Pancreas (tissue), 10 donors: ENCODE data around the gene TSEN2. TPM values are rescaled to one million over a fixed set of nuclear protein-coding genes. Genes with fewer than 3 reads are reported as not detected.

Source experiments
- ATAC-seq, 4 donors: fragments of 200-7000 bp; cut with Tn5 transposase; one replicate each; pipeline versions ENCODE4 v1.8.0 to v1.9.1; 2020; ENCODE audit warnings: mild to moderate bottlenecking in 4 of 4, moderate library complexity in 4 of 4
- DNase-seq, 6 donors: peaks; one replicate each; pipeline ENCODE4 v3.0.0-alpha.2; 2020
- FAIRE-seq: peaks from 2 replicates; lab custom pipeline; 2012; peaks lifted over from hg19 to GRCh38; lab: Jason Lieb, UNC
- H3K27ac ChIP-seq, 4 donors: fragments of 200-600 bp; sonication (generic); 1 replicate in 3 of 4; 2 replicates in 1 of 4; pipeline versions ENCODE4 v1.5.0 to v1.8.0; 2020
- H3K27me3 ChIP-seq, 4 donors: fragments of 200-600 bp; one replicate each; pipeline ENCODE4 v1.8.0; 2021
- H3K36me3 ChIP-seq, 3 donors: fragments of 200-600 bp; sonication (generic) in 1 of 3; one replicate each; pipeline versions ENCODE4 v1.5.0 to v1.8.0; 2020 to 2021
- H3K4me1 ChIP-seq, 3 donors: fragments of 200-600 bp; one replicate each; pipeline ENCODE4 v1.8.0; 2021
- H3K4me3 ChIP-seq, 4 donors: fragments of 200-600 bp; sonication (generic) in 2 of 4; one replicate each; pipeline versions ENCODE4 v1.5.0 to v1.8.0; 2020 to 2021
- H3K9me3 ChIP-seq, 4 donors: fragments of 200-600 bp; one replicate each; pipeline ENCODE4 v1.8.0; 2021
- WGBS, 2 donors: extraction: QIAGEN DNeasy Blood & Tissue Kit; methylation state at CpG; one replicate each; pipeline ENCODE4 v1.1.7; 2013; 5-methylcytosine and 5-hydroxymethylcytosine counted together
- intact Hi-C, 3 donors: fragments of 100-400 bp; cut with DNase I; formaldehyde crosslinking; loops; one replicate each; pipeline versions ENCODE4 v1.11.1 to v1.14.2; 2022
- polyA plus RNA-seq, 2 donors: library from polyadenylated mRNA; stranded (reverse); fragments of 200-250 nt; gene quantifications; one replicate each; pipeline ENCODE4 v1.2.3, GENCODE V29; 2013
- total RNA-seq, 6 donors: library from RNA; stranded (reverse); fragmentation: NEBNext Ultra II Directional in 4 of 6; extraction: Animal tissue kit (Norgen Biotek cat#: 25700) in 4 of 6; gene quantifications; one replicate each; pipeline versions ENCODE4 v1.2.1 to v1.2.4, GENCODE V29; 2021 to 2023
- TF ChIP-seq, protein P1 (sequence below), 4 donors: fragments of 200-600 bp; sonication (generic) in 3 of 4; IDR thresholded peaks; one replicate each; pipeline versions ENCODE4 v1.5.0 to v1.8.0; 2021; ENCODE audit warnings: antibody characterized with exemption in 4 of 4
- donor health status: healthy with polysubstance abuse.
- donor health status: DM: no; HTN: no; CAD: no; lungs with moderate emphysema.
- donor health status: DM: no; HTN: no; CAD: no.
- donor health status: control.
- donor health status: control.
- donor health status: Bipolar disorder and iron deficiency.
- donor health status: DM: yes; HTN: yes; CAD: no.
- donor health status: DM: no; HTN: no; CAD: no.
- donor health status: DM: no; HTN: no; CAD: no.
- donor health status: DM: yes; HTN: yes; CAD: no.

Gene TSEN2
- total and polyA plus RNA-seq, 8 donors: 8.7 to 17.0 (median 10.9) TPM

GRCh38 chr3:12509466-12509865 lies 25.2 kb downstream of the TSEN2 start:
- Histone ChIP-seq H3K27ac (no peak overlapping the region), H3K36me3 (peaks cover 0 to 4% (median 0%) of the 10 kb centered on the region in 3 donors), H3K4me1 (no peaks in the 10 kb centered on the region), H3K9me3 (no peaks in the 10 kb centered on the region), H3K4me3 (no peak overlapping the region), H3K27me3 (no peaks in the 10 kb centered on the region)
- TF ChIP-seq, protein P1, sequence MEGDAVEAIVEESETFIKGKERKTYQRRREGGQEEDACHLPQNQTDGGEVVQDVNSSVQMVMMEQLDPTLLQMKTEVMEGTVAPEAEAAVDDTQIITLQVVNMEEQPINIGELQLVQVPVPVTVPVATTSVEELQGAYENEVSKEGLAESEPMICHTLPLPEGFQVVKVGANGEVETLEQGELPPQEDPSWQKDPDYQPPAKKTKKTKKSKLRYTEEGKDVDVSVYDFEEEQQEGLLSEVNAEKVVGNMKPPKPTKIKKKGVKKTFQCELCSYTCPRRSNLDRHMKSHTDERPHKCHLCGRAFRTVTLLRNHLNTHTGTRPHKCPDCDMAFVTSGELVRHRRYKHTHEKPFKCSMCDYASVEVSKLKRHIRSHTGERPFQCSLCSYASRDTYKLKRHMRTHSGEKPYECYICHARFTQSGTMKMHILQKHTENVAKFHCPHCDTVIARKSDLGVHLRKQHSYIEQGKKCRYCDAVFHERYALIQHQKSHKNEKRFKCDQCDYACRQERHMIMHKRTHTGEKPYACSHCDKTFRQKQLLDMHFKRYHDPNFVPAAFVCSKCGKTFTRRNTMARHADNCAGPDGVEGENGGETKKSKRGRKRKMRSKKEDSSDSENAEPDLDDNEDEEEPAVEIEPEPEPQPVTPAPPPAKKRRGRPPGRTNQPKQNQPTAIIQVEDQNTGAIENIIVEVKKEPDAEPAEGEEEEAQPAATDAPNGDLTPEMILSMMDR (IDR thresholded peaks at IDR 0.05): no peak
- WGBS, 2 donors: 67 to 77% methylated on average over 3 of the region's 3 CpGs
- no peak for DNase-seq
- intact Hi-C loops: no loop called here
- no peak for FAIRE-seq
- no peak for ATAC-seq

GRCh38 chr3:12512534-12513118 lies 28.3 kb downstream of the TSEN2 start:
- WGBS, 2 donors: 95 to 96% methylated on average over 4 of the region's 4 CpGs
- intact Hi-C loops: no loop called here

GRCh38 chr3:12513694-12514446 lies 29.6 kb downstream of the TSEN2 start:
- Histone ChIP-seq H3K27me3 (no peaks in the 10 kb centered on the region), H3K27ac (no peak overlapping the region), H3K9me3 (no peaks in the 10 kb centered on the region), H3K4me3 (no peak overlapping the region), H3K4me1 (peaks cover 5 to 16% (median 12%) of the 10 kb centered on the region in 3 donors), H3K36me3 (no peaks in the 10 kb centered on the region)
- TF ChIP-seq, protein P1 (IDR thresholded peaks at IDR 0.05): no peak
- WGBS, 2 donors: 83 to 86% methylated on average over 5 of the region's 5 CpGs
- no peak for DNase-seq
- intact Hi-C loops: no loop called here
- ATAC-seq: no peak
- FAIRE-seq: no peak

More at GRCh38 chr3:12512534-12513118, 28.3 kb downstream of the TSEN2 start:
- FAIRE-seq (no peak), DNase-seq (no peak), ATAC-seq (no peak)
- no peaks in the 10 kb centered on the region for H3K36me3 ChIP-seq
- TF ChIP-seq, protein P1 (IDR thresholded peaks at IDR 0.05): no peak
- H3K4me3 ChIP-seq: no peak overlapping the region
- H3K27ac ChIP-seq: no peak overlapping the region
- no peaks in the 10 kb centered on the region for H3K9me3 ChIP-seq
- peaks cover 5 to 12% (median 12%) of the 10 kb centered on the region in 3 donors for H3K4me1 ChIP-seq
- no peaks in the 10 kb centered on the region for H3K27me3 ChIP-seq

DNA sequence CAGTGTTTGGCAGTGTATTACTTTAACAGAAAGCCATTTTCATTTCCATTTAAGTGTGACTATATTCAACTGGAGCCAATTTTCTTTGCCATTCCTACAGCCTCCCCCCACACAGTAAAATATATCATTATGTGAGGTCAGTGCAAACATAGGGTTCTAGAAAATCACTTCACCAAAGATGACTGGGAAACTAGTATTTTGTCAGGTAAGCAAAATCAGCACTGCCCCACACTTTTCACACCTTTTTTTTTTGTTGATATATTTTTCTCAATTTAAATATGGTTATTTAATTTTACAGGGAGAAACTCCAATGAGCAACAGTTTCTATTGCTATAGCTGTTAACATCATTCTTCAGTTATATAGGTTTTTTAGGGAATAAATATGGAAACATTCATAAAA lies 31.4 kb downstream of the TSEN2 start:
- Histone ChIP-seq H3K27ac (no peak overlapping the region), H3K9me3 (no peaks in the 10 kb centered on the region), H3K27me3 (no peaks in the 10 kb centered on the region), H3K4me1 (peaks cover 5 to 16% (median 12%) of the 10 kb centered on the region in 3 donors), H3K4me3 (no peak overlapping the region), H3K36me3 (no peaks in the 10 kb centered on the region)
- intact Hi-C loops: no loop called here
- ATAC-seq: no peak
- TF ChIP-seq, protein P1 (IDR thresholded peaks at IDR 0.05): no peak
- no peak for DNase-seq
- no peak for FAIRE-seq

- FAIRE-seq: no peak
- Histone ChIP-seq H3K4me3 (no peak overlapping the region), H3K27me3 (no peaks in the 10 kb centered on the region), H3K9me3 (no peaks in the 10 kb centered on the region), H3K4me1 (peaks cover 5 to 16% (median 13%) of the 10 kb centered on the region in 3 donors), H3K36me3 (no peaks in the 10 kb centered on the region), H3K27ac (no peak overlapping the region)
- TF ChIP-seq, protein P1 (IDR thresholded peaks at IDR 0.05): no peak
- 25 to 30% methylated on average over 11 of the region's 11 CpGs for WGBS, 2 donors
- DNase-seq: no peak
- ATAC-seq: peak in 3 of 4 donors; percentile 48 to 62 (median 53)
- intact Hi-C loops: no loop called here
Observed at GRCh38 chr3:12516873-12517272, 32.6 kb downstream of the TSEN2 start.
